Spleen (tissue), 13 donors: ENCODE measurements around the gene TRIM63. TPM values are rescaled to one million over a fixed set of nuclear protein-coding genes. Genes with fewer than 3 reads are reported as not detected.
A peak's percentile ranks its signal among the peaks of the same experiment; 100 is the strongest.

Experiments used
- DNase-seq: peaks from one replicate; pipeline ENCODE4 v3.0.0-alpha.2; 2020
- H3K27ac ChIP-seq, 8 donors: fragments of 200-600 bp; sonication (generic) in 7 of 8; 1 replicate in 4 of 8; 2 replicates in 4 of 8; pipeline versions ENCODE4 v1.5.0 to v1.8.0; 2016 to 2021; ENCODE audit warnings: inconsistent platforms in 4 of 8, mild to moderate bottlenecking in 4 of 8, moderate library complexity in 1 of 8
- H3K27me3 ChIP-seq, 7 donors: fragments of 200-600 bp; sonication (generic) in 6 of 7; replicated peaks in 1 of 7; 1 replicate in 4 of 7; 2 replicates in 3 of 7; pipeline versions ENCODE4 v1.5.0 to v1.8.0; 2016 to 2021; ENCODE audit warnings: inconsistent platforms in 3 of 7, mild to moderate bottlenecking in 1 of 7
- H3K36me3 ChIP-seq, 6 donors: fragments of 200-600 bp; sonication (generic) in 5 of 6; 1 replicate in 4 of 6; 2 replicates in 2 of 6; pipeline versions ENCODE4 v1.5.0 to v1.8.0; 2016 to 2021; ENCODE audit warnings: inconsistent platforms in 2 of 6
- H3K4me1 ChIP-seq, 6 donors: fragments of 200-600 bp; sonication (generic) in 5 of 6; 1 replicate in 3 of 6; 2 replicates in 3 of 6; pipeline versions ENCODE4 v1.5.0 to v1.8.0; 2016 to 2021; ENCODE audit warnings: inconsistent platforms in 3 of 6
- H3K4me3 ChIP-seq, 8 donors: fragments of 200-600 bp; sonication (generic) in 7 of 8; 1 replicate in 4 of 8; 2 replicates in 4 of 8; pipeline versions ENCODE4 v1.5.0 to v1.8.0; 2016 to 2021; ENCODE audit warnings: inconsistent platforms in 4 of 8, mild to moderate bottlenecking in 4 of 8, moderate library complexity in 2 of 8
- H3K9me3 ChIP-seq, 8 donors: fragments of 200-600 bp; sonication (generic) in 7 of 8; 1 replicate in 4 of 8; 2 replicates in 4 of 8; pipeline versions ENCODE4 v1.5.0 to v1.8.0; 2016 to 2021; ENCODE audit warnings: inconsistent platforms in 4 of 8
- POLR2A ChIP-seq, 3 donors: fragments of 450-650 bp; IDR thresholded peaks; one replicate each; pipeline ENCODE4 v1.5.1; 2017; ENCODE audit warnings: antibody characterized with exemption in 3 of 3, mild to moderate bottlenecking in 1 of 3
- POLR2AphosphoS5 ChIP-seq, 3 donors: sonication (generic); formaldehyde crosslinking; IDR thresholded peaks; one replicate each; pipeline ENCODE4 v1.5.1; 2017; ENCODE audit warnings: antibody characterized with exemption in 3 of 3
- WGBS, 5 donors: extraction: QIAGEN DNeasy Blood & Tissue Kit in 3 of 5; methylation state at CpG; one replicate each; pipeline versions ENCODE4 v1.1.5 to v1.1.7; 2013 to 2018; 5-methylcytosine and 5-hydroxymethylcytosine counted together
- intact Hi-C: fragments of 100-400 bp; cut with DNase I; formaldehyde crosslinking; loops from one replicate; pipeline ENCODE4 v1.15.0; 2023; ENCODE audit warnings: low total_unique reads
- long read RNA-seq, 2 donors: transcript quantifications; one replicate each; lab custom pipeline, GENCODE V29; 2026
- polyA plus RNA-seq, 3 donors: library from polyadenylated mRNA; stranded (reverse); fragments of 200-250 nt; gene quantifications; one replicate each; pipeline ENCODE4 v1.2.1, GENCODE V29; 2013
- total RNA-seq, 7 donors: library from RNA; depleted of rRNA in 3 of 7; stranded (reverse); fragments of >200 nt in 3 of 7; fragmentation: NEBNext Ultra II Directional in 4 of 7; extraction: Animal tissue kit (Norgen Biotek cat#: 25700) in 4 of 7; gene quantifications; one replicate each; pipeline versions ENCODE4 v1.1.0 to v1.2.1, GENCODE V29; 2016 to 2021
- TF ChIP-seq, protein P1 (sequence below), 11 experiments: fragments of 200-600 bp in 7 of 11; fragments of 450-650 bp in 4 of 11; sonication (generic) in 4 of 11; IDR thresholded peaks in 8 of 11; conservative IDR thresholded peaks in 3 of 11; 1 replicate in 7 of 11; 2 replicates in 4 of 11; pipeline versions ENCODE4 v1.4.0 to v1.8.0; 2016 to 2021; ENCODE audit warnings: antibody characterized with exemption in 11 of 11, inconsistent platforms in 4 of 11, mild to moderate bottlenecking in 1 of 11
- donor health status: healthy with polysubstance abuse.
- donor health status: DM: no; HTN: no; CAD: no; lungs with moderate emphysema.
- donor health status: DM: no; HTN: no; CAD: no.
- donor health status: Bipolar disorder and iron deficiency.
- donor health status: healthy.
- donor health status: DM: no; HTN: no; CAD: no.
- donor health status: DM: yes; HTN: yes; CAD: no.

TRIM63 gene
- total RNA-seq = under 1 TPM in 2 of 7 donors, not detected in 5; 0.19 to 0.61 TPM
- polyA plus RNA-seq = under 1 TPM; 0.13 to 0.33 (median 0.30) TPM
- long read RNA-seq, donor 1 = 0 reads
- long read RNA-seq, donor 2 = 0 reads

DNA sequence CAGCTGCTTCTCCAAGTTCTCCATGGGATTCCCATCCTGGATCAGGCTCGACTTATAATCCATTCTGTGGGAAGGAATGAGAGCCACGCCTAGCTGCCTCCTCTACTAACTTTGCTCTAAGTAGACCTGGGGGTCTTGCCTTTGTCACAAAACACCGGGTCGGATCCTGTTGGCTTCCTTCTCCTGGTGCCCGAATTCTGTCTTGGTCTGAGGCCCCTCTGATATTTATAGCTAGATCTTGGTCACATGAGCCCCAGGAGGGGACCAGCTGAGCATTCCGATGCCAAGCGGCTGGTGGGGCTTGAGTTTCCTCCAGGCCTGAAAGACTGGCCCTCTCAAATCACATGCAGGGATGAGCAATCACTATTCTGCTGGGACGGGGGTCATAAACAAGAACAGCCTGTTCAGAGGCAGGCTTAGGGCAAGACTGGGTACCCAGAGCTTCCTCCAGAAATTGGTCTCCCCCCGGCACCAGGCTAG lies at the start of gene TRIM63:
TRIM63 (minus strand) TSS at position 199 of the 480 bp plus-strand sequence; CDS start at position 63, 136 bp downstream.
- TF ChIP-seq POLR2AphosphoS5 (IDR thresholded peaks at IDR 0.05) = no peak
- TF ChIP-seq, protein P1, sequence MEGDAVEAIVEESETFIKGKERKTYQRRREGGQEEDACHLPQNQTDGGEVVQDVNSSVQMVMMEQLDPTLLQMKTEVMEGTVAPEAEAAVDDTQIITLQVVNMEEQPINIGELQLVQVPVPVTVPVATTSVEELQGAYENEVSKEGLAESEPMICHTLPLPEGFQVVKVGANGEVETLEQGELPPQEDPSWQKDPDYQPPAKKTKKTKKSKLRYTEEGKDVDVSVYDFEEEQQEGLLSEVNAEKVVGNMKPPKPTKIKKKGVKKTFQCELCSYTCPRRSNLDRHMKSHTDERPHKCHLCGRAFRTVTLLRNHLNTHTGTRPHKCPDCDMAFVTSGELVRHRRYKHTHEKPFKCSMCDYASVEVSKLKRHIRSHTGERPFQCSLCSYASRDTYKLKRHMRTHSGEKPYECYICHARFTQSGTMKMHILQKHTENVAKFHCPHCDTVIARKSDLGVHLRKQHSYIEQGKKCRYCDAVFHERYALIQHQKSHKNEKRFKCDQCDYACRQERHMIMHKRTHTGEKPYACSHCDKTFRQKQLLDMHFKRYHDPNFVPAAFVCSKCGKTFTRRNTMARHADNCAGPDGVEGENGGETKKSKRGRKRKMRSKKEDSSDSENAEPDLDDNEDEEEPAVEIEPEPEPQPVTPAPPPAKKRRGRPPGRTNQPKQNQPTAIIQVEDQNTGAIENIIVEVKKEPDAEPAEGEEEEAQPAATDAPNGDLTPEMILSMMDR (IDR thresholded peaks at IDR 0.05 in 8 of 11, conservative IDR thresholded peaks at IDR 0.05 in 3 of 11) = no peak
- no peak within 1 kb of the TSS for H3K4me3 ChIP-seq
- 74 to 85% (median 77%) methylated on average over 4 to 9 of the region's 9 CpGs for WGBS, 5 donors
- intact Hi-C loops = no loop called here
- H3K4me1 ChIP-seq = no peaks in the 10 kb centered on the region
- H3K27me3 ChIP-seq = peaks cover 0 to 27% (median 0%) of the 10 kb centered on the region in 7 donors
- H3K27ac ChIP-seq = no peak within 1 kb of the TSS
- no peak for DNase-seq
- no peaks in the 10 kb centered on the region for H3K36me3 ChIP-seq
- H3K9me3 ChIP-seq = no peaks in the 10 kb centered on the region

DNA sequence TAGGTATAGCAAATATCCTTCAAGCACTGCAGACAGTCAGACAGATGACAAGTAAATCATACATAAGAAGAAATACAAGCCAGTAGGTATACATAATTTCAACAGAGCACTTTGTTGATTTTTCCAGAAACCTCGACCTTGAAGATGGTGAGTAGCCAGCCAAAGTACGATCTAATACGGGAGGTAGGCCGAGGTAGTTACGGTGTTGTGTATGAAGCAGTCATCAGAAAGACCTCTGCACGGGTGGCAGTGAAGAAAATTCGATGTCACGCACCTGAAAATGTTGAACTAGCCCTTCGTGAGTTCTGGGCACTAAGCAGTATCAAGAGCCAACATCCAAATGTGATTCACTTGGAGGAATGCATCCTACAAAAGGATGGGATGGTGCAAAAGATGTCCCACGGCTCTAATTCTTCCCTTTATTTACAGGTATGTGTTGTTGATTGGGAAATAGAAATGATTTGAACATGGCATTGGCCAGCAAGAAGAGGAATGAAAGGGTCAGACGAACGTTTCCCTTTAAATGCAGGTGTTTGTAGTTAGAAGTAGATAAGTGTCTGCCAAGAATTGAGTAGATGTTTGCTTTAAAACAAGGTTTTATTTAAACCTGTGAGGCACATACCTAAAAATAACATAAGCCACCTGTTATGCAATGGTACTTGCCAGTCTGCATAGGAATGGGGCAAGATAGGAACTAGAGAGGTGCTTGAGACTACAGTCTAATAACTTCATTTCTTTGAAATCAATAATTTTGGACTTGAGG lies 46.9 kb upstream of the TRIM63 start:
- 89 to 94% (median 92%) methylated on average over 12 of the region's 12 CpGs for WGBS, 5 donors
- Histone ChIP-seq H3K27me3 (no peaks in the 10 kb centered on the region), H3K36me3 (peaks cover 4 to 53% (median 33%) of the 10 kb centered on the region in 6 donors), H3K9me3 (no peaks in the 10 kb centered on the region), H3K4me3 (no peak overlapping the region), H3K4me1 (peaks cover 15 to 70% (median 35%) of the 10 kb centered on the region in 6 donors), H3K27ac (peak overlapping the region in 1 of 8 donors; percentile 4)
- no peak for TF ChIP-seq POLR2AphosphoS5 (IDR thresholded peaks at IDR 0.05)
- TF ChIP-seq, protein P1 (IDR thresholded peaks at IDR 0.05 in 8 of 11, conservative IDR thresholded peaks at IDR 0.05 in 3 of 11) = no peak
- no peak for TF ChIP-seq POLR2A (IDR thresholded peaks at IDR 0.05)
- DNase-seq = no peak
- intact Hi-C loops = no loop called here

DNA sequence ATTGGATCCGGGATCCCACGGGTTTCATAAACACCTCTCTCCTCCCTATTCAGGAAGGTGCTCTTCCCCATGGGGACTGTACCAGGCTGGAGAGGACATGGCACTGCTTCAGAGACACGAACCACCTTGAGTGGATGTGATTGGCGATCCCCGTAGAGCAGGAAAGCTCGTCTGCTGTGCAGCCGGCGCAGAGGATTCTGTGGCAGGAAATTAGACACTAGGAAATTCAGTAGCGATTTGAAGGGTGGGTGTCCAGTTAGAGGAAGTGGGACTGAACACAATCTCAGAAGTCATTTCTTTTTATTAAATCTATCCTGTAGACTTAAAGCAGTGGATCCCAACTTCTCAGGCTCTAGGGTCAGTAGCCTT lies 45.0 kb upstream of the TRIM63 start:
- intact Hi-C loops = no loop called here
- 0% methylated on average over 7 to 9 of the region's 9 CpGs for WGBS, 5 donors
- Histone ChIP-seq H3K4me3 (peak overlapping the region; percentile 92 to 100 (median 100)), H3K4me1 (peaks cover 15 to 55% (median 32%) of the 10 kb centered on the region in 6 donors), H3K36me3 (peaks cover 0 to 34% (median 21%) of the 10 kb centered on the region in 6 donors), H3K27ac (peak overlapping the region; percentile 88 to 98 (median 97)), H3K27me3 (no peaks in the 10 kb centered on the region), H3K9me3 (no peaks in the 10 kb centered on the region)
- DNase-seq = no peak
- peak in 1 of 3 donors; percentile 1 for TF ChIP-seq POLR2AphosphoS5 (IDR thresholded peaks at IDR 0.05)
- TF ChIP-seq, protein P1 (IDR thresholded peaks at IDR 0.05 in 8 of 11, conservative IDR thresholded peaks at IDR 0.05 in 3 of 11) = no peak
- TF ChIP-seq POLR2A (IDR thresholded peaks at IDR 0.05) = peak in 1 of 3 donors; percentile 12
